GM12801 (cell line): ENCODE measurements around the gene GGT6.

ENCODE experiments used
- TF ChIP-seq, protein P1 (sequence below): IDR thresholded peaks from one replicate; pipeline ENCODE4 v1.5.1; 2011; ENCODE audit warnings: control low read depth; ENCODE audit not compliant: insufficient read length; ENCODE audit errors: extremely low read depth

GGT6 gene, protein sequence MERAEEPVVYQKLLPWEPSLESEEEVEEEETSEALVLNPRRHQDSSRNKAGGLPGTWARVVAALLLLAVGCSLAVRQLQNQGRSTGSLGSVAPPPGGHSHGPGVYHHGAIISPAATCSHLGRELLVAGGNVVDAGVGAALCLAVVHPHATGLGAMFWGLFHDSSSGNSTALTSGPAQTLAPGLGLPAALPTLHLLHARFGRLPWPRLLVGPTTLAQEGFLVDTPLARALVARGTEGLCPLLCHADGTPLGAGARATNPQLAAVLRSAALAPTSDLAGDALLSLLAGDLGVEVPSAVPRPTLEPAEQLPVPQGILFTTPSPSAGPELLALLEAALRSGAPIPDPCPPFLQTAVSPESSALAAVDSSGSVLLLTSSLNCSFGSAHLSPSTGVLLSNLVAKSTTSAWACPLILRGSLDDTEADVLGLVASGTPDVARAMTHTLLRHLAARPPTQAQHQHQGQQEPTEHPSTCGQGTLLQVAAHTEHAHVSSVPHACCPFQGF

DNA sequence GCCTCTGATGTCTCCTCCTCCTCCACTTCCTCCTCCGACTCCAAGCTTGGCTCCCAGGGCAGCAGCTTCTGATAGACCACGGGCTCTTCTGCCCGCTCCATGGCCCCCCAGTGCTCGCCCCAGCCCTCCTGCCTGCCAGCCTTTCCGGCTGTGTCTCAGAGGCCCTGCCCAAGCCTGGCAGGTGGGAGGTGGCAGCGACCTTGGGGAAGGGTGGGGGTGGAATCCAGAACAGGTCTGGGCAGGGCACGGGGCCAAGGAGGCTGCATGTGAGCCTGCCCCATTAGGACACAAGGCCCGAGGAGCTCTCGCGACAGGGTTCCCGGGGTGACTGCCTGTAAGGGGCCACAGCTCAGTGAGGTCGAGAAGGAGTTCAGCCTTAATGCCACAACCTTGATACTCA lies at the start of gene GGT6:
GGT6 (minus strand) TSS at position 157 of the 400 bp plus-strand sequence; CDS start at position 101, 56 bp downstream.
- TF ChIP-seq, protein P1, sequence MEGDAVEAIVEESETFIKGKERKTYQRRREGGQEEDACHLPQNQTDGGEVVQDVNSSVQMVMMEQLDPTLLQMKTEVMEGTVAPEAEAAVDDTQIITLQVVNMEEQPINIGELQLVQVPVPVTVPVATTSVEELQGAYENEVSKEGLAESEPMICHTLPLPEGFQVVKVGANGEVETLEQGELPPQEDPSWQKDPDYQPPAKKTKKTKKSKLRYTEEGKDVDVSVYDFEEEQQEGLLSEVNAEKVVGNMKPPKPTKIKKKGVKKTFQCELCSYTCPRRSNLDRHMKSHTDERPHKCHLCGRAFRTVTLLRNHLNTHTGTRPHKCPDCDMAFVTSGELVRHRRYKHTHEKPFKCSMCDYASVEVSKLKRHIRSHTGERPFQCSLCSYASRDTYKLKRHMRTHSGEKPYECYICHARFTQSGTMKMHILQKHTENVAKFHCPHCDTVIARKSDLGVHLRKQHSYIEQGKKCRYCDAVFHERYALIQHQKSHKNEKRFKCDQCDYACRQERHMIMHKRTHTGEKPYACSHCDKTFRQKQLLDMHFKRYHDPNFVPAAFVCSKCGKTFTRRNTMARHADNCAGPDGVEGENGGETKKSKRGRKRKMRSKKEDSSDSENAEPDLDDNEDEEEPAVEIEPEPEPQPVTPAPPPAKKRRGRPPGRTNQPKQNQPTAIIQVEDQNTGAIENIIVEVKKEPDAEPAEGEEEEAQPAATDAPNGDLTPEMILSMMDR: no peak

DNA sequence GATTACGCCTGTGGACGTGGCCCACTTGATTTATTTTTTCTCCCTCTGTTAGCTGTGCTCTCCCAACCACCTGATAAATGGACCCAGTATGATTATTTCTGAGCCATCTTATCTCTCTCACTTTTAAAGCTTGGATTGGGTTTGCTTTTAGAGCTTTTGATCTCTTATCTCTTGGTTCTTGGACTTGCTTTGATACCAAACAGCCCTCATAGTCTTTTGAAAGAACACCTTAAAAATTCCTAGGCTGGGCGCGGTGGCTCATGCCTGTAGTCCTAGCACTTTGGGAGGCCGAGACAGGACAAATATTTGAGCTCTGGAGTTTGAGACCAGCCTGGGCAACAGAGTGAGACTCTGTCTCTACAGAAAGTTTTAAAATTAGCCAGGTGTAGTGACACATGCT lies 49.8 kb upstream of the GGT6 start:
- TF ChIP-seq, protein P1: no peak

DNA sequence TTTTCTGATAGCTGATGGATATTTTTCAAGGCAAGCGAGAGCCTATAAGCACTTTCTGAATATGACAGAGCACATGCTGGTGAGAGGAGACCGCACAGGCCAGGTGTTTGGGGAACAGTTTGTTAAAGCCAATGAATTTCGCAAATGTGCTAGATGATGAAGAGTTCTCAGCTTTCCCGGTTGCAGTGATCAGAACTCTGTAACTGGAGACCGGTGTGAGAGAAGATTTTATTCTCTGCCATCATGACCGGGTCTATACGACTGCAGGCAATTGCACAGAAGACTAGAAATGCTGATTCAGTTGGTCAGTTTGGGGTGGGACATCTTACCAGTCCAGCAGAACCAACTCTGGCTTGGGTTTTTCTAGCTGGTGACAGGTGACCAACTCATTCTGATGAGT lies 49.4 kb upstream of the GGT6 start:
- TF ChIP-seq, protein P1: no peak

DNA sequence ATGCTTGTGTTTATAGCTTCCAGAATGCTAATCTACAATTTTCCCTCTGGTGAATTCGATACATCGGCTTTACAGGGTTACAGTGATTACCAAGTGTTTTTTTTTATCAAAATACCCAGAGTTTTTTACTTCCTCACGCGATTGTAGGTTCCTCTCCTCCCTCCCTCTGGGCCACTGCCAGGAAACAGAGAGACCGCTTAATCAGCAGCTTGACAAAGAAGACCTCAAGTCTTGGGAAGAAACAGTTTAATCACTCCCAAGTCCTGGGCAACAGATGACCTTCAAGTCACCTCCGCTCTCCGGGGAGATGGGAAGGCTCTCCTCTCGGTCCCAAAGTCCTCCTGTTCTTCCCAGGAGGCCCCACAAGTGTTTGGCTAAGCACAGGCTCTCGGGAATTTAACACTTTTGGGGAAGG lies 47.4 kb upstream of the GGT6 start:
- TF ChIP-seq, protein P1: no peak

DNA sequence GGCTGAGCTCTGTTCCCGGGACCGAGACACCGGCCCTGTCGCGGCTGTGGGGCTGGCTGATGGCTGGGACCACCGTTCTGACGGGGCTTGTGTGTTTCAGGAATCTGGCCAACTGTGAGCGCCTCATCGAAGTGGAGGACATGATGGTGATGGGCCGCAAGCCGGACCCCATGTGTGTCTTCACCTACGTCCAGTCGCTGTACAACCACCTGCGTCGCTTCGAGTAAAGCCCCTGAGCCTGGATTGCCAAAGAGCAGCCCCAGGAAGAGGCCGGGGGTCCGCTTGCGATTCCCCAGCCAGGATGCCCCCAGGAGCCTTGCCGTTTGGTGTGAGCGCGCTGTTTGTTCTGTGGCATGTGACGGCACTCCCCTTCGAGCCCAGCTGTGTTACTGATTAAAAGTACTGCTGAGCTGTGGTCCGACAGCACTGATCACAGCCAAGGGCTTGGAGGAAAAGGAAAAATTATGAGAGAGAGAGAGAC lies 46.9 kb upstream of the GGT6 start:
- TF ChIP-seq, protein P1: no peak

DNA sequence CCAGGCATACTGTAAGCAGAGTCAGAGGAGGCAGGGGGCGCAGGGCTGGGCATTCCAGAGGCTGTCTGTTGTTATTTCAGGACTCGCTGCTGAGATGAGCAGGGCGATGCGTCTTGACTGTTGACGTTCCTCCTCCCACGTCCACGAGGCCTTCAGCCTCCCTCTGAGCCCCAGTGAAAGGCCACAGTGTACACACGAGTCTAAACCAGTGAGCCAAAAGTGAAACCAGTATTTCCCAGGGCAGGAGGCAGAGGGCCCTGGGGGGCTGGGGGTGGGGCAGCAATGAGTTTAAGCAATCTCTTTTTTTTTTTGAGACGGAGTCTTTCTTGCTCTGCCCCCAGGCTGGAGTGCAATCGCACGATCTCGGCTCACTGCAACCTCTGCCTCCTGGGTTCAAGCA lies 45.4 kb upstream of the GGT6 start:
- TF ChIP-seq, protein P1: no peak

DNA sequence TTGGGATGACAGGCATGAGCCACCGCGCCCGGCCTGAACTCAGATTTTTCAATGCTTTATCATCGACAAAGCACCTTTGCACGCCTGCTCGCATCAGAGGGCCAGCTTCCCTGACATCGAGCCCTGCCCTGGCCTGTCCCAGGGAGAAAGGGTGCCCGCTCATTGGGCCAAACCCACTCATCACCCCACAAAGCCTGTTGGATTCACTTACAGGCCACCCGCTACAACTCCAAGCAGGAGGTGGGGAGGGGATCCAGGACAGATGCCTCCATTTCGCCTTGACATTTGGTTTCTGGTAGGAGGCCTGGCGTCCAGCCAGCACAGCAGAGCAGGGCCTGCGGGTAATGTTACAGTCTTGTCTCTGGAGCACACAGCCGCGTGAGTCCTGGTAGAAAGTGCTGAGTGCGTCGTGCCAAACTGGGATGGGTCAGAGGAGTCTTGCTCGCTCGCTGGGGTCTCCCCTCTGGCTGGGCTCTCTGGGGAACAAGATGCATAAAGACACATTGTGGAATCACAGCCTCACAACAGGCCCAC lies 43.8 kb upstream of the GGT6 start:
- TF ChIP-seq, protein P1: no peak
